DND-41 (cell line): ENCODE results near the gene CFAP53.
A peak's percentile ranks its signal among the peaks of the same experiment; 100 is the strongest.

Experiments used
- ATAC-seq: fragments of 200-7000 bp; cut with Tn5 transposase; 3 replicates; pipeline ENCODE4 v1.9.1; 2021; ENCODE audit warnings: low read depth; ENCODE audit not compliant: insufficient read depth
- DNase-seq: peaks from one replicate; pipeline ENCODE4 v3.0.0-alpha.2; 2020
- H2AFZ ChIP-seq: 2 replicates; pipeline ENCODE4 v1.6.0; 2012; ENCODE audit warnings: low read depth, low read length
- H3K27ac ChIP-seq: 2 replicates; pipeline ENCODE4 v1.5.1; 2012; ENCODE audit warnings: low read length, inconsistent platforms
- H3K27me3 ChIP-seq: fragments of 200-600 bp; sonication (generic); 2 replicates; pipeline ENCODE4 v1.6.0; 2012; ENCODE audit warnings: low read length, mild to moderate bottlenecking, inconsistent platforms; ENCODE audit not compliant: insufficient read depth, poor library complexity
- H3K36me3 ChIP-seq: 2 replicates; pipeline ENCODE4 v1.5.1; 2012; ENCODE audit warnings: low read length, inconsistent platforms; ENCODE audit not compliant: insufficient read depth
- H3K4me1 ChIP-seq: 2 replicates; pipeline ENCODE4 v1.5.1; 2012; ENCODE audit warnings: mild to moderate bottlenecking, low read length; ENCODE audit not compliant: insufficient read depth
- H3K4me2 ChIP-seq: 2 replicates; pipeline ENCODE4 v1.6.0; 2012; ENCODE audit warnings: mild to moderate bottlenecking, moderate library complexity, low read length, inconsistent platforms; ENCODE audit not compliant: insufficient read depth
- H3K4me3 ChIP-seq, 2 experiments: fragments of 200-600 bp in 1 of 2; shearing (Covaris generic) in 1 of 2; 2 replicates each; pipeline ENCODE4 v1.5.1; 2012 to 2016; ENCODE audit warnings: inconsistent platforms in 2 of 2, low read length in 2 of 2, mild to moderate bottlenecking in 2 of 2, low read depth in 1 of 2, moderate library complexity in 1 of 2
- H3K79me2 ChIP-seq: 2 replicates; pipeline ENCODE4 v1.6.0; 2012; ENCODE audit warnings: low read length, inconsistent platforms; ENCODE audit not compliant: insufficient read depth
- H3K9ac ChIP-seq: 2 replicates; pipeline ENCODE4 v1.6.0; 2012; ENCODE audit warnings: low read depth, mild to moderate bottlenecking, inconsistent platforms, low read length, moderate library complexity
- H3K9me3 ChIP-seq: 2 replicates; pipeline ENCODE4 v1.5.1; 2012; ENCODE audit warnings: low read length, moderate library complexity, mild to moderate bottlenecking, inconsistent platforms; ENCODE audit not compliant: insufficient read depth, severe bottlenecking
- H4K20me1 ChIP-seq: 2 replicates; pipeline ENCODE4 v1.6.0; 2012; ENCODE audit warnings: low read length; ENCODE audit not compliant: insufficient read depth
- EZH2 ChIP-seq: IDR thresholded peaks from 3 replicates; pipeline ENCODE4 v1.6.1; 2012; ENCODE audit warnings: borderline replicate concordance, low read depth, mild to moderate bottlenecking, moderate library complexity, low read length, inconsistent platforms; ENCODE audit not compliant: severe bottlenecking
- TF ChIP-seq, protein P1 (sequence below): IDR thresholded peaks from 2 replicates; pipeline ENCODE4 v1.5.1; 2012; ENCODE audit warnings: borderline replicate concordance, low read length, moderate library complexity, mild to moderate bottlenecking; ENCODE audit not compliant: poor library complexity, severe bottlenecking; ENCODE audit errors: extremely low read depth

Gene CFAP53

DNA sequence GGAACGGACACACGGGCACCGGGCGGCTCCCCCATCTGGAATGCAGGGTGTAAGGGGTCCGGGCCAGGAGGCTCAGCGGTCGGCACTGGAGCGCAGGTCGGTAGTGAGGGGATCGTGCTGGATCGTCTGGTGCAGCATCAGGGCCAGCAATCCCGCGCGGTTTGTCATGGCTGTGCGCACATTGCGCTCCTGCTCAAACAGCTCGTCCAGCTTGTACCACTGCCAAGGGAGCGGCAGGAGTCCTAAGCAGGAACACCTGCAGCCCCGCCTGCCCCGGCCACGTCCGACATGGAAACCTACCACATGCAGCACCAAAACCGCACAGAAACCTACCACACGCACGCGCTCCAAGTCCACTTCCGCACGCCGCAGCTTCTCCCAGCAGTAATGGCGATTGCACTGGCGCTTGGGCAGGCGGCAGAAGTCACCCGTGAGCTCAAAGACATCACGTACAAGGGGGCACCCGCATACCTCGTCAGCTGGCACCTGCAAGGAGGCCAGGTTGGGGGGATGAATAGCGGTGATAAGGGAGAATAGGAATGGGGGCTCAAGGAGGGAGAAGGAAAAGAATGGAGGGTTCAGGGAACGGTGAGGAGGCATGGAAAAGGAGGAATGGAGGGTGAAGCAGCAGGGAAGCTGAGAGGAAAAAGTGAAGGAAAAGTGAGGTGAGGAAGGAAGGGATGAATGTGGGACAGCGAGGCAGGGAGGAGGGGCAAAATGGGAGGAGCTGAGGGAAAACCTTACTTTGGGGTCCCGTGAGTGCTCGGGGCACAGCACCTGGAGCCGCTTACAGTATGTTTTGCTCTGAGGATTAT lies 16.4 kb upstream of the CFAP53 start:
- Histone ChIP-seq H4K20me1 (peaks cover 10% of the 10 kb centered on the region; the same call in 1 of the 2 replicates), H3K9me3 (no peaks in the 10 kb centered on the region), H3K4me3 (peak overlapping the region in 1 of 2 experiments; percentile 90; a peak in 2 of 4 replicates), H3K9ac (peak overlapping the region; percentile 66), H3K4me1 (peaks cover 61% of the 10 kb centered on the region), H3K27ac (no peak overlapping the region; the same call in 1 of the 2 replicates), H3K27me3 (no peaks in the 10 kb centered on the region), H2AFZ (no peak overlapping the region), H3K79me2 (peaks cover 65% of the 10 kb centered on the region), H3K36me3 (peaks cover 72% of the 10 kb centered on the region), H3K4me2 (peak overlapping the region; percentile 88)
- DNase-seq (no peak), ATAC-seq (no peak)
- TF ChIP-seq, protein P1, sequence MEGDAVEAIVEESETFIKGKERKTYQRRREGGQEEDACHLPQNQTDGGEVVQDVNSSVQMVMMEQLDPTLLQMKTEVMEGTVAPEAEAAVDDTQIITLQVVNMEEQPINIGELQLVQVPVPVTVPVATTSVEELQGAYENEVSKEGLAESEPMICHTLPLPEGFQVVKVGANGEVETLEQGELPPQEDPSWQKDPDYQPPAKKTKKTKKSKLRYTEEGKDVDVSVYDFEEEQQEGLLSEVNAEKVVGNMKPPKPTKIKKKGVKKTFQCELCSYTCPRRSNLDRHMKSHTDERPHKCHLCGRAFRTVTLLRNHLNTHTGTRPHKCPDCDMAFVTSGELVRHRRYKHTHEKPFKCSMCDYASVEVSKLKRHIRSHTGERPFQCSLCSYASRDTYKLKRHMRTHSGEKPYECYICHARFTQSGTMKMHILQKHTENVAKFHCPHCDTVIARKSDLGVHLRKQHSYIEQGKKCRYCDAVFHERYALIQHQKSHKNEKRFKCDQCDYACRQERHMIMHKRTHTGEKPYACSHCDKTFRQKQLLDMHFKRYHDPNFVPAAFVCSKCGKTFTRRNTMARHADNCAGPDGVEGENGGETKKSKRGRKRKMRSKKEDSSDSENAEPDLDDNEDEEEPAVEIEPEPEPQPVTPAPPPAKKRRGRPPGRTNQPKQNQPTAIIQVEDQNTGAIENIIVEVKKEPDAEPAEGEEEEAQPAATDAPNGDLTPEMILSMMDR: no peak
- TF ChIP-seq EZH2: no peak

DNA sequence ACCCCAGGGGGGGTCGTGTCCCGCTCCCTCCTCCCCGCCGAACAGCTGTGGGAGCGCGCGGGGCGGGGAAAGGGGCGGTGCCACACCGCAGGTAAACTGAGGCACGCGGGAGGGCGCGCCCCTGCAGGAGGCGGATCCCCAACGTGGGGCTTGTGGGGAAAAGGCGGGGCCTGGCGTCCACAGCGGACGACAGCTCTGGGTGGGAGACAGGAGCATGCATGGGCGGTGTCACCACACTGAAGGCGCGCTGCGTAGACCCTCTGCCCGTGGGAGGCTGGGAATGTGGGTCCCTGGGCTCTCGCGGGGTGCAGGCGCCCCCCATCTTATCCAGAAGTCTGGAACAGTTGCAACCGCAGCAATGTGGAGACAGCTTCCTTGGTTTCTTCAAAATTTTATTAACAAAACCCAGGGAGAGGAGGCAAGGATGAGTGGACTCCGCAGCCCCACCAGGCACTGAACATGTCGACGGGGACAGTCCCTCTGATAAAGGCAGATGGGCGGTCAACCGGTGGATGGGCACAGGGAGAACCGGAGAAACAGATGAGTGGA lies 15.8 kb upstream of the CFAP53 start:
- Histone ChIP-seq H4K20me1 (peaks cover 10% of the 10 kb centered on the region; the same call in 1 of the 2 replicates), H2AFZ (peak overlapping the region; percentile 89)
- 0 out of 3 replicates have a peak, but pooled peaks have one; percentile 2 for ATAC-seq

DNA sequence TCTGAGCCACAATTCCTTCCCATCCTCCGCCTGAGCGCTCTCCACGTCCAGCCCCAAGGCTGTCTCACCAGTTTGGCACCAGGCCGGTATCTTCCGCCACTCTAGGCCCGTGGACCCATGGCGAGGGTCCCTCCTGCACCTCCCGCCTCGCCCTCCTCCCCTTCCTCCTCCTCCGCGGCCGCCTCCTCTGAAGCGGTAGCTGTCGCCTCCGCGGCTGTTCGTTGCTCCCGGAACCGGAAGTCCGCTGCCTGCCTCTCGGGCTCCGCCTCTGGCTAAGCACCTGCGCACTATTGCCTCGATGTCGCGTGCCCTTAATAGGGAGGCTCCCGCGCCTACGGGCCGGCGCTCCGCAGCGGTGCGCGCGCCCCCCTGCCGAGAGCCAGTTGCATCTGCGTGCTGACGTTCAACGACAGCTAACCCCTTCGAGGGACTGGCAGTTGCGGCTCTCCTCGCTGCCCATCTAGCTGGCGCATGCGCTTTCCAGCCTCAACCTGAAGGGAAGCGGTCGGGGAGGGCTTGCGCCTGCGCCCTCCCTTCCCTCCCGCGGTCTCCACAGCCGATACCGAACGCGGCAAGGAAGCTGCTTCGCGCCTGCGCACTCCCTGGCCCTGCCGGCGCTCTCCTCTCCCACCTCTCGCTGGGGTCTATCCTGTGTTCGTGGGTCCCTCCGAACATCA lies 15.1 kb upstream of the CFAP53 start, which contains the start of gene MBD1:
Gene MBD1 (minus strand): TSS at position 229 of the 677 bp plus-strand sequence. CDS start 1,531 bp downstream, outside the sequence.
- Histone ChIP-seq H2AFZ (peak within 1 kb of the TSS; percentile 89), H3K36me3 (peaks cover 83% of the 10 kb centered on the region), H3K4me3 (peak within 1 kb of the TSS; percentile 64 to 90), H3K27ac (peak within 1 kb of the TSS; percentile 85), H4K20me1 (peaks cover 9% of the 10 kb centered on the region; the same call in 1 of the 2 replicates), H3K27me3 (no peaks in the 10 kb centered on the region), H3K4me1 (peaks cover 56% of the 10 kb centered on the region), H3K4me2 (peak within 1 kb of the TSS; percentile 88), H3K79me2 (peaks cover 57% of the 10 kb centered on the region), H3K9me3 (no peaks in the 10 kb centered on the region), H3K9ac (peak within 1 kb of the TSS; percentile 66)
- ATAC-seq (peak; percentile 89), DNase-seq (peak; percentile 97)
- TF ChIP-seq EZH2: no peak
- TF ChIP-seq, protein P1: peak; percentile 39

More for the DNA sequence above, 15.8 kb upstream of the CFAP53 start:
- H3K9ac ChIP-seq: peak overlapping the region; percentile 66
- H3K4me1 ChIP-seq: peaks cover 61% of the 10 kb centered on the region
- DNase-seq: no peak
- H3K9me3 ChIP-seq: no peaks in the 10 kb centered on the region
- TF ChIP-seq, protein P1: no peak
- TF ChIP-seq EZH2: no peak
- H3K4me3 ChIP-seq: peak overlapping the region; percentile 35 to 90
- H3K36me3 ChIP-seq: peaks cover 79% of the 10 kb centered on the region
- no peaks in the 10 kb centered on the region for H3K27me3 ChIP-seq
- H3K79me2 ChIP-seq: peaks cover 63% of the 10 kb centered on the region
- H3K4me2 ChIP-seq: peak overlapping the region; percentile 88
- peak overlapping the region; percentile 85 for H3K27ac ChIP-seq
